OCI-LY7 (cell line): ENCODE data around the gene MRNIP.

Experiments used
- EZH2phosphoT487 ChIP-seq: fragments of 200-600 bp; sonication (generic); IDR thresholded peaks from 2 replicates; pipeline ENCODE4 v1.6.1; 2018; ENCODE audit warnings: low read depth, borderline replicate concordance, mild to moderate bottlenecking, mixed run types, antibody characterized with exemption, low read length, moderate library complexity, mixed read lengths
- TF ChIP-seq, protein P1 (sequence below): fragments of 200-600 bp; sonication (generic); conservative IDR thresholded peaks from 2 replicates; pipeline ENCODE4 v1.5.1; 2014; ENCODE audit warnings: mild to moderate bottlenecking, antibody characterized with exemption, low read length, moderate library complexity, mixed read lengths

DNA sequence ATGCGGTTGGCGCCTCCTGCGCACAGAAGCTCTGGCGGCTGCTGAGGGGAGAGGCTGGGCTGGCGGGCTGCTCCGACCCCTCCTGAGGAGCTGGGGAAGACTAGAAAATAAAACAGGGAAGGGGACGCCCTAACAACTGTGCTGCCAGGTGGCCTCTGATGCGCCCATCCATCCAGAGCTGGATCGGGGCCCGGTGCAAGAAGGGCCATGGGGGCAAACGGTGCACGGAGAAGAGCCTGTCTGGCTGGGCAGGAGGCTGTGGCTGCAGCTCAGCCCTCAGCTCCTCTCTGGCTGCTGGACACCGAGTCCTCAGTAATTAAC, 21.0 kb upstream of the MRNIP start:
- TF ChIP-seq, protein P1, sequence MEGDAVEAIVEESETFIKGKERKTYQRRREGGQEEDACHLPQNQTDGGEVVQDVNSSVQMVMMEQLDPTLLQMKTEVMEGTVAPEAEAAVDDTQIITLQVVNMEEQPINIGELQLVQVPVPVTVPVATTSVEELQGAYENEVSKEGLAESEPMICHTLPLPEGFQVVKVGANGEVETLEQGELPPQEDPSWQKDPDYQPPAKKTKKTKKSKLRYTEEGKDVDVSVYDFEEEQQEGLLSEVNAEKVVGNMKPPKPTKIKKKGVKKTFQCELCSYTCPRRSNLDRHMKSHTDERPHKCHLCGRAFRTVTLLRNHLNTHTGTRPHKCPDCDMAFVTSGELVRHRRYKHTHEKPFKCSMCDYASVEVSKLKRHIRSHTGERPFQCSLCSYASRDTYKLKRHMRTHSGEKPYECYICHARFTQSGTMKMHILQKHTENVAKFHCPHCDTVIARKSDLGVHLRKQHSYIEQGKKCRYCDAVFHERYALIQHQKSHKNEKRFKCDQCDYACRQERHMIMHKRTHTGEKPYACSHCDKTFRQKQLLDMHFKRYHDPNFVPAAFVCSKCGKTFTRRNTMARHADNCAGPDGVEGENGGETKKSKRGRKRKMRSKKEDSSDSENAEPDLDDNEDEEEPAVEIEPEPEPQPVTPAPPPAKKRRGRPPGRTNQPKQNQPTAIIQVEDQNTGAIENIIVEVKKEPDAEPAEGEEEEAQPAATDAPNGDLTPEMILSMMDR = no peak
- no peak for TF ChIP-seq EZH2phosphoT487
